ENCODE measurements around the gene NRXN2. TPM values are rescaled to one million over a fixed set of nuclear protein-coding genes. Genes with fewer than 3 reads are reported as not detected.

The NRXN2 gene
- total RNA-seq, 1 experiment from 2014 or later, result 0.15 TPM

GRCh38 chr11:64564947-64565889, 157.8 kb downstream of the NRXN2 start:
- peak; percentile 54 for ATAC-seq
- Histone ChIP-seq H3K4me1 (ENCODE audit: control insufficient read depth, insufficient read depth, low read length) (0 out of 2 replicates have a peak, but pooled peaks cover 9% of the 10 kb centered on the region), H3K36me3 (ENCODE audit: control insufficient read depth, insufficient read depth, low read length) (no peaks in the 10 kb centered on the region), H3K4me3 (ENCODE audit: low read depth in 2 of 2, low read length in 2 of 2) (no peak overlapping the region), H3K9me3 (ENCODE audit: control insufficient read depth, insufficient read depth, low read depth, low read length) (no peaks in the 10 kb centered on the region), H3K27ac (ENCODE audit: low read length) (no peak overlapping the region), H3K27me3 (ENCODE audit: control insufficient read depth, insufficient read depth, low read length) (no peaks in the 10 kb centered on the region)
- DNase-seq (ENCODE audit: low read depth, low spot score), result no peak
- in situ Hi-C loops (cut with HindIII; ENCODE audit: low pct_unique_long_range_greater_than_20kb, low sequenced_read_pairs), result no loop called here
- TF ChIP-seq CTCF (IDR thresholded peaks at IDR 0.05) (no peak; the same call in 1 of the 2 replicates), TCF7L2 (IDR thresholded peaks at IDR 0.05; ENCODE audit: low read depth, low read length) (no peak), SIN3A (IDR thresholded peaks at IDR 0.05; ENCODE audit: borderline replicate concordance, insufficient read depth, low read depth, low read length) (no peak), REST (IDR thresholded peaks at IDR 0.05; ENCODE audit: insufficient read depth in 1 of 2, low read depth in 2 of 2, low read length in 1 of 2) (no peak), POLR2AphosphoS5 (IDR thresholded peaks at IDR 0.05; ENCODE audit: low read depth, low read length) (no peak)
- BruUV-seq (replicated peaks), result no TSS peak
- intact Hi-C loops (cut with micrococcal nuclease; ENCODE audit: unreplicated experiment), result no loop called here
- ChIA-PET CTCF (no interaction called here), POLR2A (no interaction called here)

- H3K27me3 ChIP-seq (ENCODE audit: control insufficient read depth, insufficient read depth, low read length), result no peaks in the 10 kb centered on the region
- ChIA-PET CTCF (no interaction called here), POLR2A (no interaction called here)
- in situ Hi-C loops (cut with HindIII; ENCODE audit: low pct_unique_long_range_greater_than_20kb, low sequenced_read_pairs) (no loop called here), intact Hi-C loops (cut with micrococcal nuclease; ENCODE audit: unreplicated experiment) (no loop called here)
- no peaks in the 10 kb centered on the region for H3K36me3 ChIP-seq (ENCODE audit: control insufficient read depth, insufficient read depth, low read length)
- H3K9me3 ChIP-seq (ENCODE audit: control insufficient read depth, insufficient read depth, low read depth, low read length), result no peaks in the 10 kb centered on the region
- TF ChIP-seq TCF7L2 (IDR thresholded peaks at IDR 0.05; ENCODE audit: low read depth, low read length) (no peak), REST (IDR thresholded peaks at IDR 0.05; ENCODE audit: insufficient read depth in 1 of 2, low read depth in 2 of 2, low read length in 1 of 2) (no peak), POLR2AphosphoS5 (IDR thresholded peaks at IDR 0.05; ENCODE audit: low read depth, low read length) (no peak), CTCF (IDR thresholded peaks at IDR 0.05) (no peak), SIN3A (IDR thresholded peaks at IDR 0.05; ENCODE audit: borderline replicate concordance, insufficient read depth, low read depth, low read length) (no peak)
- DNase-seq (ENCODE audit: low read depth, low spot score) (no peak), ATAC-seq (no peak)
- H3K4me3 ChIP-seq (ENCODE audit: low read depth in 2 of 2, low read length in 2 of 2), result no peak overlapping the region
- 0 out of 2 replicates have a peak, but pooled peaks cover 9% of the 10 kb centered on the region for H3K4me1 ChIP-seq (ENCODE audit: control insufficient read depth, insufficient read depth, low read length)
- H3K27ac ChIP-seq (ENCODE audit: low read length), result no peak overlapping the region
- BruUV-seq (replicated peaks), result no TSS peak
Observed at GRCh38 chr11:64564419-64564818, 158.6 kb downstream of the NRXN2 start.
